GM19240 (cell line): Measurements from ENCODE around the gene TBL1XR1.

Experiments
- DNase-seq: peaks from one replicate; pipeline ENCODE4 v3.0.0; 2011; ENCODE audit warnings: low spot score; ENCODE audit not compliant: insufficient read length

TBL1XR1 gene

GRCh38 chr3:177110386-177110785 lies 86.9 kb downstream of the TBL1XR1 start:
- no peak for DNase-seq

- no peak for DNase-seq
These were observed 87.5 kb downstream of the TBL1XR1 start for GRCh38 chr3:177109688-177110330.

GRCh38 chr3:177108648-177109047 lies 88.6 kb downstream of the TBL1XR1 start:
- no peak for DNase-seq

DNA sequence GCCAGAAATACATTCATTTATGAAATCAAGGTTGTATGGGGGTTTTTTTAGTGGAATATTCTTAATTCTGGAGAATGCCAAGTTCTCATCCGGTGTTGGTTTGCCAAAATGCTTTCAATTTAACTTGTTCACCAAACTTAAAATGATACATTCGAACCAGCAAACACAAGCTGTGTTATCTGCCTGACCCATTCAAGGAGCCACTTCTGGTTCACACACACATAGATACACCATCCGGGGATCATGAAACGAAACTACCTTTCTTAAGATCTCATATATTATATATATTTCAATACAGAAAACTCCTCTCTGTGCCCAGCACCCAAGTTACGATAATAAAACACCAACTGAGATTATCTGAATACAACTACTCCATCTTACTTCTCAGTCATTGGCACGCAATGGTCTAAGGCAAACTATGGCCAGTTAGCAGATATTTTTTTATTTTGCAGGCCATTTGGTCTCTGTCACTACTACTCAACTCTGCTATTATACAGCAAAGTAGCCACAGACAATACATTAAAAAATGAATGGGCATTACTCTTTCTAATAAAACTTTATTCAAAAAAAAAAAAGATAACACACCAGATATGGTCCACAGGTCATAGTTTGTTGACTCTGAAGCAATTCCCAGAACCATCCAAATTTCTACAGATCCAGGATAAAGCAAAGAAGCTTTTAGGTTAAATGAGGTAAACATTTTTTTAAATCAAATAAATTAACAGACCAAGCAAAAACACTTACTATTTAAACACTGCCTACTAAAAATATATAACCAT lies 89.6 kb downstream of the TBL1XR1 start:
- no peak for DNase-seq

GRCh38 chr3:177106594-177106993 lies 90.7 kb downstream of the TBL1XR1 start:
- no peak for DNase-seq

- DNase-seq, result no peak
These were observed 91.1 kb downstream of the TBL1XR1 start for GRCh38 chr3:177106184-177106583.

- DNase-seq, result no peak
These were observed 91.7 kb downstream of the TBL1XR1 start for GRCh38 chr3:177105623-177106022.

- no peak for DNase-seq
These were observed 92.8 kb downstream of the TBL1XR1 start for GRCh38 chr3:177104299-177104992.

DNA sequence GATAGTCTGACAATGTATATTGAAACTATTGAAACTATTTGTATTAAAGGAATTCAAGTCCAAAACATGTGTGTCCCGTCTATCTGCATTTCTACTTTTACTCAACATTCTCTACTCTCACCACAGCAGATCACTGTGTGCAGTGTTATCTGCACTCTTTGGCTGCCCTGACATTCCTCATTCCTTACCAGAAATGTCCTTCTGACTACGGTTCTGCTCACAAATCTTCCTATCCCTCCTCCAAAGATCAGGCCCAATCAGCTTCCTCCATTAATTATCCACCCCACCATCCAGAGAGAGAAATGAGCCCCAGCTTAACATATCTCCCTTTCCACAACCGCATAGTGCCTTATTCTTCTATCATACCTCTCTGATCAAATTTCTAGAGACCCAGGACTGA lies 94.7 kb downstream of the TBL1XR1 start:
- no peak for DNase-seq

DNA sequence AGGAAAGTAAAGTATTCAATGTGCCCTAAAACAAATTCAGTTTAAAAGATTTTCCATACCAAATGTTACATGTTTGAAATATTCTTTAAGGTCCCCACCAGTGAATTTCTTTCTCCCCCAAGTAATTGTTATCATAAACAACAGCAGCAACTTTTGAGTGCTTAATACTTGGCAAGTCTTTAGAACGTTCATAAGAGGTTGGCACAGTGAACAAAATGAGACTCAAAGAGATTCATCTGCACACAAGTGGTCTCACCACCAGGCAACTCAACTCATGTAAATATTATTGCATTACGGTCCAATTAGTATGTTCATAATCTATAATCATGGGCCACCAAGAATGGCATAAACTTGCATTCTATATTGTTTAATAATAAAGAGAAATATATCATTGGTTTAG lies 98.7 kb downstream of the TBL1XR1 start:
- no peak for DNase-seq

- DNase-seq, result no peak
These were observed 100.7 kb downstream of the TBL1XR1 start for GRCh38 chr3:177096615-177097014.

DNA sequence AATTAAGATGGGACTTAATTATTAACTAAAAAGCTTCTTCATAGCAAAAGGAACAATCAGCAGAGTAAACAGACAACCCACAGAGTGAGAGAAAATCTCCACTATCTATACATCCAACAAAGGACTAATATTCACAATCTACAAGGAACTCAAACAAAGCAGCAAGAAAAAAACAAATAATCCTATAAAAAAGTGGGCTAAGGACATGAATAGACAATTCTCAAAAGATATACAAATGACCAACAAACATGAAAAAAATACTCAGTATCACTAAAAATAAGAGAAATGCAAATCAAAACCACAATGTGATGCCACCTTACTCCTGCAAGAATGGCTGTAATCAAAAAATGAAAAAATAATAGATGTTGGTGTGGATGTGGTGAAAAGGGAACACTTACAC lies 103.3 kb downstream of the TBL1XR1 start:
- DNase-seq, result no peak

- no peak for DNase-seq
These were observed 107.4 kb downstream of the TBL1XR1 start for GRCh38 chr3:177089901-177090300.

- no peak for DNase-seq
These were observed 108.2 kb downstream of the TBL1XR1 start for GRCh38 chr3:177089110-177089509.

DNA sequence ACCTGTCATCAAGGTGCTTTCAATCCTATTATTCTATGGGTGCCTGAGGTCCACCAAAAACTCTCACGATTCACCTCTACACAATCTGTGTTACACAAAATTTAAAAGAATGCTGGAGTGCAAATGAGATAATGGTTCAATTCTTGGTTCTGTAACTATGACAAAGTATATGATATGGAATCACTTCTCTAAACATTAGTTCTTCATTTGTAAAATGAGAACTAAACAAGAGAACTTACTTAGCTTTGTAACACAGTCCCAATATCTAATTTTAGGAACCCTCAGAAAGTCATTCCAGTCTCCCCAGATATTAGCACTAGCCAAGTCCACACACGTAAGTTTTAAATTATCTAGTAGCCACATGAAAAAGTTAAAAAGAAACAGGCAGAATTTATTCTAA lies 111.5 kb downstream of the TBL1XR1 start:
- DNase-seq, result no peak

- no peak for DNase-seq
These were observed 112.7 kb downstream of the TBL1XR1 start for GRCh38 chr3:177084616-177085015.

- DNase-seq, result no peak
These were observed 117.2 kb downstream of the TBL1XR1 start for GRCh38 chr3:177080122-177080521.

DNA sequence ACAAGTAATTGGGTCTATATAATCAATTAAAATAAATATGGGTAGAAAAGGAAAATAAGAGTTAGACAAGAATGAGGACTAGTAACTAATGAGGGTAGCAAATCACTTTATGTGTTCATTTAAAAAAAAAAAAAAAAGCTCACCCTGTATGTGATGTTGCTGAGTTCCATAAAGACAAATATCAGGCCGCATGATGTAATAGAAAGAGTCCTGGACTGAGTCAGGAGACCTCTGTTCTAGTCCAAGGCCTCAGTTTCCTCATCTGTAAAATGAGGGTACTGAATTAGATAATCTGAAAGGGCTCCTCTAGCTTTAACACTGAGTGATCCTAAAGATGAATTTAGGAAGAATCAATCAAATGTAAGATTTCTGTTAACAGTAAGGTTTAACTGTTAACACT lies 117.6 kb downstream of the TBL1XR1 start:
- DNase-seq, result no peak

DNA sequence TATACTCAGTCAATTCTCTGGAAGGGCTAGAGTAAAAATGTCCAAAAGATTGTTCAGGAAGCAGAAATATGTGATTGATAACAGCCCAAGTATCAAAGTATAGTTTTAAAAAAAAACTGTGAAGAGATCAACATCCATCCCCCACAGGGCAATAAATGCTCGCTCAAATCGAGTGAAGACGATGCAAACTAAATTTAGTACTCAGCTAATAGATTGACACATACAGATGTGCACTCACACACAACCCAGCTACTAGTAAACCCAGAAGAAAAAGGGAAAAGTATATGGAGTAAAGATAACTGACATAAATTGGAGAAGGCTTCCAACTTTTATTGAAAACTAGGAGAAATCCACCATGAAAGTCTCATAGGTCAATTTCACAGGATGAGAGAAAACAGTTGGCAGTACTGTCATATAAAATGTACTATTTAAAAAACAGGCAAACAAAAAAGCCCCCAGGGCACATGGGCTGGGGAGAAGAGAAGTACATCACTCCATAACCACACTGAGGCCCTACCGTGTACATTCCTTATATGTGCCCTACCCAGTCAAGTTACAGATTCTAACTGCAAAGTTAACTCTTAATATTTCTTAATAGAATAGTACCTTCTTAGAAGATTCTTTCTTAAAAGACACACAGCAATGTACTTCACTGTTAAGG lies 125.7 kb downstream of the TBL1XR1 start:
- no peak for DNase-seq

GRCh38 chr3:177069514-177070329 lies 127.6 kb downstream of the TBL1XR1 start:
- DNase-seq, result no peak

- no peak for DNase-seq
These were observed 128.3 kb downstream of the TBL1XR1 start for GRCh38 chr3:177068967-177069366.
